Femur (tissue), 1 donor: ENCODE results near the gene GRAP2.
"Not testable (repeated sequence)": the region's sequence is repeated elsewhere in the genome, so short reads cannot be mapped to it uniquely, and the experiment has no call there.

Source experiments
- DNase-seq: peaks from one replicate; pipeline ENCODE4 v3.0.0-alpha.2; 2017

The GRAP2 gene

GRCh38 chr22:39900306-39901227 lies at the start of gene GRAP2:
GRAP2 (plus strand) TSS chr22:39901084; CDS start chr22:39947107, 46,023 bp downstream.
- DNase-seq, result no peak

GRCh38 chr22:39851606-39852315 lies 49.1 kb upstream of the GRAP2 start:
- no peak for DNase-seq

- no peak for DNase-seq
These were observed 48.1 kb upstream of the GRAP2 start for GRCh38 chr22:39852799-39853198.

- no peak for DNase-seq
These were observed 44.3 kb upstream of the GRAP2 start for GRCh38 chr22:39856588-39856987.

- no peak for DNase-seq
These were observed 40.8 kb upstream of the GRAP2 start for GRCh38 chr22:39859903-39860588.

- no peak for DNase-seq
These were observed 32.1 kb upstream of the GRAP2 start for GRCh38 chr22:39868741-39869140.

GRCh38 chr22:39869797-39870196 lies 31.1 kb upstream of the GRAP2 start:
- DNase-seq, result not testable (repeated sequence)

GRCh38 chr22:39871008-39871798 lies 29.7 kb upstream of the GRAP2 start:
- no peak for DNase-seq

GRCh38 chr22:39872548-39872947 lies 28.3 kb upstream of the GRAP2 start:
- DNase-seq, result no peak

- no peak for DNase-seq
These were observed 26.9 kb upstream of the GRAP2 start for GRCh38 chr22:39873965-39874364.

GRCh38 chr22:39875176-39875885 lies 25.6 kb upstream of the GRAP2 start:
- DNase-seq, result not testable (repeated sequence)

- DNase-seq, result no peak
These were observed 23.6 kb upstream of the GRAP2 start for GRCh38 chr22:39877079-39877845.

GRCh38 chr22:39880722-39881121 lies 20.2 kb upstream of the GRAP2 start:
- no peak for DNase-seq

GRCh38 chr22:39883057-39883456 lies 17.8 kb upstream of the GRAP2 start:
- DNase-seq, result no peak

GRCh38 chr22:39889924-39890323 lies 11.0 kb upstream of the GRAP2 start:
- DNase-seq, result not testable (repeated sequence)

- no peak for DNase-seq
These were observed 7.4 kb upstream of the GRAP2 start, which contains the start of gene ENTHD1 for GRCh38 chr22:39893526-39893925. ENTHD1 (minus strand) TSS chr22:39893760; CDS start chr22:39887748, 6,012 bp downstream.

- no peak for DNase-seq
These were observed 6.3 kb upstream of the GRAP2 start for GRCh38 chr22:39894554-39895092.

- no peak for DNase-seq
These were observed 5.2 kb upstream of the GRAP2 start for GRCh38 chr22:39895682-39896081.

GRCh38 chr22:39896313-39896996 lies 4.4 kb upstream of the GRAP2 start:
- no peak for DNase-seq

- DNase-seq, result no peak
These were observed 3.0 kb upstream of the GRAP2 start for GRCh38 chr22:39897841-39898240.
